HG03342 (cell line): ENCODE results near the gene SCN4B.

Experiments
- ATAC-seq: cut with Tn5 transposase; IDR thresholded peaks from one replicate; pipeline ENCODE4 v1.9.1; 2021; ENCODE audit warnings: mild to moderate bottlenecking, moderate library complexity; ENCODE audit not compliant: unreplicated experiment

SCN4B gene

GRCh38 chr11:118135051-118135795 lies 17.4 kb downstream of the SCN4B start:
- no peak for ATAC-seq

GRCh38 chr11:118133816-118134215 lies 18.8 kb downstream of the SCN4B start:
- ATAC-seq, result no peak

- no peak for ATAC-seq
Measured at GRCh38 chr11:118132385-118133151, 20.1 kb downstream of the SCN4B start.

GRCh38 chr11:118129471-118130172 lies 23.0 kb downstream of the SCN4B start:
- no peak for ATAC-seq

GRCh38 chr11:118128721-118129470 lies 23.7 kb downstream of the SCN4B start:
- no peak for ATAC-seq

GRCh38 chr11:118128310-118128709 lies 24.3 kb downstream of the SCN4B start:
- no peak for ATAC-seq

- no peak for ATAC-seq
Measured at GRCh38 chr11:118126082-118126838, 26.4 kb downstream of the SCN4B start.

- ATAC-seq, result no peak
Measured at GRCh38 chr11:118124929-118125535, 27.6 kb downstream of the SCN4B start.

GRCh38 chr11:118120793-118121192 lies 31.8 kb downstream of the SCN4B start:
- ATAC-seq, result no peak

GRCh38 chr11:118117790-118118601 lies 34.6 kb downstream of the SCN4B start:
- ATAC-seq, result no peak

GRCh38 chr11:118115048-118115447 lies 37.6 kb downstream of the SCN4B start:
- no peak for ATAC-seq

GRCh38 chr11:118114266-118114665 lies 38.4 kb downstream of the SCN4B start:
- no peak for ATAC-seq

GRCh38 chr11:118112711-118113430 lies 39.8 kb downstream of the SCN4B start:
- ATAC-seq, result no peak

GRCh38 chr11:118111744-118112035 lies 40.9 kb downstream of the SCN4B start:
- ATAC-seq, result no peak

GRCh38 chr11:118111019-118111743 lies 41.4 kb downstream of the SCN4B start:
- no peak for ATAC-seq

GRCh38 chr11:118109231-118109630 lies 43.4 kb downstream of the SCN4B start:
- ATAC-seq, result no peak

GRCh38 chr11:118108513-118108912 lies 44.1 kb downstream of the SCN4B start:
- ATAC-seq, result no peak

- no peak for ATAC-seq
Measured at GRCh38 chr11:118106789-118107335, 45.8 kb downstream of the SCN4B start.
